ENCODE results near the gene BORCS6.
A peak's percentile ranks its signal among the peaks of the same experiment; 100 is the strongest.

DNA sequence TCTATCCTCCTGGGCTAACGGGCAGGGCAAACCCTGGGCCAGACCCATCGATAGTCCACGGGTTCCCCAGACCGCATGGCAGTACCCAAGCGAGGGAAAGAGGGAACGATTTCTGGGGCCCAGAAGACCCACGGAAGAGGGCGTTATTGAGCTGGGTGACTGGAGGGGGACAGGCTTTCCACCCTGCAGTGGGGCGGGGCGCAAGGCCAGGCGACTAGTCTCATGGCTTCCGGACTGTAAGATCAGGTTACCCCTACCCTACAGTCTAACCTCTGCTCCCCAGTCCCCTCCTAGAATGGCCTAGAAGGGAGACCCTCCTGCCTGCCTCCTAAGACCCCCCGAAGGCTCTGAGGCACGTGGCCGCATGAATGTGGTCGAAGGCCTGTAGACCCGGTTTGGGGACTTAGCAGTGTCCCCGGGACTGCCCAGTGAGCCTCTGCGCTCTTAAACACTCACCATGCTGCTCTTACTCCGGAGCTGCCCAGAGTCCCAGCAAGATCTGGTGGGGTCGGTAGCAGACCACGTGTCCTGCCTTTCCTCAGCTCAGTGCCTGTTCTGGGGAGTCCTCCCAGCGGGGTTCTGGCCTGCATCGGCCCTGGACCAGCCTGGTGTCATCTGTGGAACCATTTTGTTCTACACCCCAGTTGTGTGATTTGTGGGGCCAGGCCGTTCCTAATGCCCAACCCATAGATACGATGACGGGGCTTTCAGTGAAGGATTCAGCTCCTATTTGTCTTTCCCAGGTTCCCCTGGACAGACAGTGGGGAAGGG, 33.6 kb upstream of the BORCS6 start:
- TF ChIP-seq KDM1A (CRISPR knock-in tag; IDR thresholded peaks at IDR 0.05) (no peak), TAF1 (CRISPR knock-in tag; IDR thresholded peaks at IDR 0.05) (no peak), PAX8 (CRISPR knock-in tag; IDR thresholded peaks at IDR 0.05; ENCODE audit: borderline replicate concordance) (0 out of 2 replicates have a peak, but pooled peaks have one; percentile 15), STAT5B (CRISPR knock-in tag; IDR thresholded peaks at IDR 0.05) (no peak), STAG1 (CRISPR knock-in tag; IDR thresholded peaks at IDR 0.05) (peak; percentile 72)
- TF ChIP-seq, protein P1, sequence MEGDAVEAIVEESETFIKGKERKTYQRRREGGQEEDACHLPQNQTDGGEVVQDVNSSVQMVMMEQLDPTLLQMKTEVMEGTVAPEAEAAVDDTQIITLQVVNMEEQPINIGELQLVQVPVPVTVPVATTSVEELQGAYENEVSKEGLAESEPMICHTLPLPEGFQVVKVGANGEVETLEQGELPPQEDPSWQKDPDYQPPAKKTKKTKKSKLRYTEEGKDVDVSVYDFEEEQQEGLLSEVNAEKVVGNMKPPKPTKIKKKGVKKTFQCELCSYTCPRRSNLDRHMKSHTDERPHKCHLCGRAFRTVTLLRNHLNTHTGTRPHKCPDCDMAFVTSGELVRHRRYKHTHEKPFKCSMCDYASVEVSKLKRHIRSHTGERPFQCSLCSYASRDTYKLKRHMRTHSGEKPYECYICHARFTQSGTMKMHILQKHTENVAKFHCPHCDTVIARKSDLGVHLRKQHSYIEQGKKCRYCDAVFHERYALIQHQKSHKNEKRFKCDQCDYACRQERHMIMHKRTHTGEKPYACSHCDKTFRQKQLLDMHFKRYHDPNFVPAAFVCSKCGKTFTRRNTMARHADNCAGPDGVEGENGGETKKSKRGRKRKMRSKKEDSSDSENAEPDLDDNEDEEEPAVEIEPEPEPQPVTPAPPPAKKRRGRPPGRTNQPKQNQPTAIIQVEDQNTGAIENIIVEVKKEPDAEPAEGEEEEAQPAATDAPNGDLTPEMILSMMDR (CRISPR knock-in tag; IDR thresholded peaks at IDR 0.05), result peak; percentile 87

Measured in HepG2 (cell line).